ENCODE data around the gene PKN3. TPM values are rescaled to one million over a fixed set of nuclear protein-coding genes. Genes with fewer than 3 reads are reported as not detected.

PKN3 gene
- total RNA-seq, 1 donor from 2014 or later: 3.1 TPM

- H3K27ac Mint-ChIP-seq (ENCODE audit: unreplicated experiment): no peak overlapping the region
- no peaks in the 10 kb centered on the region for H3K36me3 ChIP-seq (ENCODE audit: insufficient read depth, low read length)
- H3K4me3 ChIP-seq (ENCODE audit: insufficient read depth, low read depth, low read length): no peak overlapping the region
- no peak overlapping the region for H3K27ac ChIP-seq (ENCODE audit: low read depth, low read length)
- H3K4me2 ChIP-seq (ENCODE audit: low read length): no peak overlapping the region
- peaks cover 4% of the 10 kb centered on the region for H3K36me3 Mint-ChIP-seq (ENCODE audit: low read depth, unreplicated experiment)
- no peak overlapping the region for H3K9ac ChIP-seq (ENCODE audit: low read length)
- H3K9me3 ChIP-seq (ENCODE audit: insufficient read depth, low read depth, low read length): no peaks in the 10 kb centered on the region
- peaks cover 15% of the 10 kb centered on the region for H4K20me1 ChIP-seq (ENCODE audit: insufficient read depth, low read length)
- peak overlapping the region; percentile 22 for H3K4me3 Mint-ChIP-seq (ENCODE audit: unreplicated experiment)
- no peak overlapping the region for H2AFZ ChIP-seq (ENCODE audit: low read depth, low read length)
- no peaks in the 10 kb centered on the region for H3K4me1 ChIP-seq (ENCODE audit: insufficient read depth, low read length)
- TF ChIP-seq EZH2 (IDR thresholded peaks at IDR 0.05; ENCODE audit: insufficient read depth, low read length): no peak
- no peaks in the 10 kb centered on the region for H3K9me3 Mint-ChIP-seq (ENCODE audit: unreplicated experiment)
- DNase-seq (ENCODE audit: low read depth) (no peak), FAIRE-seq (no peak)
- no peaks in the 10 kb centered on the region for H3K27me3 ChIP-seq (ENCODE audit: insufficient read depth, low read length)
- peaks cover 4% of the 10 kb centered on the region for H3K79me2 ChIP-seq (ENCODE audit: insufficient read depth, low read length)
- no peaks in the 10 kb centered on the region for H3K27me3 Mint-ChIP-seq (ENCODE audit: low read depth, unreplicated experiment)
- H3K4me1 Mint-ChIP-seq (ENCODE audit: low read depth, unreplicated experiment): no peaks in the 10 kb centered on the region
Measured at GRCh38 chr9:128762671-128763449, 60.6 kb downstream of the PKN3 start.

GRCh38 chr9:128764361-128764760 is 62.1 kb downstream of the PKN3 start:
- H4K20me1 ChIP-seq (ENCODE audit: insufficient read depth, low read length): peaks cover 28% of the 10 kb centered on the region
- DNase-seq (ENCODE audit: low read depth) (no peak), FAIRE-seq (no peak)
- H3K4me2 ChIP-seq (ENCODE audit: low read length): no peak overlapping the region
- TF ChIP-seq EZH2 (IDR thresholded peaks at IDR 0.05; ENCODE audit: insufficient read depth, low read length): no peak
- no peak for TF ChIP-seq CTCF (IDR thresholded peaks at IDR 0.05; ENCODE audit: insufficient read depth, low read depth, low read length)
- peaks cover 16% of the 10 kb centered on the region for H3K79me2 ChIP-seq (ENCODE audit: insufficient read depth, low read length)
- H3K36me3 Mint-ChIP-seq (ENCODE audit: low read depth, unreplicated experiment): peaks cover 6% of the 10 kb centered on the region
- H3K36me3 ChIP-seq (ENCODE audit: insufficient read depth, low read length): no peaks in the 10 kb centered on the region
- no peak overlapping the region for H3K27ac Mint-ChIP-seq (ENCODE audit: unreplicated experiment)
- H3K4me1 Mint-ChIP-seq (ENCODE audit: low read depth, unreplicated experiment): no peaks in the 10 kb centered on the region
- no peak overlapping the region for H3K4me3 ChIP-seq (ENCODE audit: insufficient read depth, low read depth, low read length)
- H3K27ac ChIP-seq (ENCODE audit: low read depth, low read length): no peak overlapping the region
- H3K9ac ChIP-seq (ENCODE audit: low read length): no peak overlapping the region
- no peak overlapping the region for H3K4me3 Mint-ChIP-seq (ENCODE audit: unreplicated experiment)
- no peaks in the 10 kb centered on the region for H3K27me3 Mint-ChIP-seq (ENCODE audit: low read depth, unreplicated experiment)
- H3K9me3 Mint-ChIP-seq (ENCODE audit: unreplicated experiment): no peaks in the 10 kb centered on the region
- H3K27me3 ChIP-seq (ENCODE audit: insufficient read depth, low read length): no peaks in the 10 kb centered on the region
- no peak overlapping the region for H2AFZ ChIP-seq (ENCODE audit: low read depth, low read length)
- H3K9me3 ChIP-seq (ENCODE audit: insufficient read depth, low read depth, low read length): no peaks in the 10 kb centered on the region
- no peaks in the 10 kb centered on the region for H3K4me1 ChIP-seq (ENCODE audit: insufficient read depth, low read length)

- H3K9ac ChIP-seq (ENCODE audit: low read length): no peak overlapping the region
- FAIRE-seq (no peak), DNase-seq (ENCODE audit: low read depth) (no peak)
- Mint-ChIP-seq H3K4me1 (ENCODE audit: low read depth, unreplicated experiment) (peaks cover 2% of the 10 kb centered on the region), H3K36me3 (ENCODE audit: low read depth, unreplicated experiment) (peaks cover 9% of the 10 kb centered on the region), H3K27me3 (ENCODE audit: low read depth, unreplicated experiment) (no peaks in the 10 kb centered on the region), H3K4me3 (ENCODE audit: unreplicated experiment) (no peak overlapping the region), H3K9me3 (ENCODE audit: unreplicated experiment) (no peaks in the 10 kb centered on the region), H3K27ac (ENCODE audit: unreplicated experiment) (no peak overlapping the region)
- no peak for TF ChIP-seq EZH2 (IDR thresholded peaks at IDR 0.05; ENCODE audit: insufficient read depth, low read length)
- TF ChIP-seq CTCF (IDR thresholded peaks at IDR 0.05; ENCODE audit: insufficient read depth, low read depth, low read length): no peak
- peaks cover 28% of the 10 kb centered on the region for H4K20me1 ChIP-seq (ENCODE audit: insufficient read depth, low read length)
- H3K4me3 ChIP-seq (ENCODE audit: insufficient read depth, low read depth, low read length): no peak overlapping the region
- peaks cover 27% of the 10 kb centered on the region for H3K79me2 ChIP-seq (ENCODE audit: insufficient read depth, low read length)
- H3K36me3 ChIP-seq (ENCODE audit: insufficient read depth, low read length): no peaks in the 10 kb centered on the region
- peaks cover 1% of the 10 kb centered on the region for H3K4me1 ChIP-seq (ENCODE audit: insufficient read depth, low read length)
- no peak overlapping the region for H3K27ac ChIP-seq (ENCODE audit: low read depth, low read length)
- no peak overlapping the region for H3K4me2 ChIP-seq (ENCODE audit: low read length)
- no peak overlapping the region for H2AFZ ChIP-seq (ENCODE audit: low read depth, low read length)
- H3K27me3 ChIP-seq (ENCODE audit: insufficient read depth, low read length): no peaks in the 10 kb centered on the region
- H3K9me3 ChIP-seq (ENCODE audit: insufficient read depth, low read depth, low read length): no peaks in the 10 kb centered on the region
Measured at GRCh38 chr9:128765499-128765898, 63.2 kb downstream of the PKN3 start.
